Progenitor cell of endocrine pancreas (in vitro differentiated cells): ENCODE results near the gene GRM6. TPM values are rescaled to one million over a fixed set of nuclear protein-coding genes. Genes with fewer than 3 reads are reported as not detected.

ENCODE experiments used
- DNase-seq: peaks from one replicate; pipeline ENCODE4 v3.0.0; 2021; ENCODE audit warnings: low spot score; ENCODE audit not compliant: unreplicated experiment
- H3K27ac Mint-ChIP-seq: 2 replicates; pipeline ENCODE4 v1.8.0; 2021; ENCODE audit warnings: mild to moderate bottlenecking, moderate library complexity, mixed read lengths
- H3K27me3 Mint-ChIP-seq: 2 replicates; pipeline ENCODE4 v1.8.0; 2021; ENCODE audit warnings: mixed read lengths
- H3K36me3 Mint-ChIP-seq: 2 replicates; pipeline ENCODE4 v1.8.0; 2022; ENCODE audit warnings: mixed read lengths; ENCODE audit not compliant: insufficient read depth
- H3K4me1 Mint-ChIP-seq: 2 replicates; pipeline ENCODE4 v1.8.0; 2021; ENCODE audit warnings: low read depth, mixed read lengths
- H3K4me3 Mint-ChIP-seq: 2 replicates; pipeline ENCODE4 v1.8.0; 2021; ENCODE audit warnings: low read depth, mild to moderate bottlenecking, moderate library complexity, mixed read lengths
- H3K9me3 Mint-ChIP-seq: 2 replicates; pipeline ENCODE4 v1.8.0; 2021; ENCODE audit warnings: low read depth, mixed read lengths
- CTCF ChIP-seq: fragments of 200-600 bp; sonication (generic); IDR thresholded peaks from one replicate; pipeline ENCODE4 v1.5.0; 2021; ENCODE audit warnings: antibody characterized with exemption, mild to moderate bottlenecking; ENCODE audit not compliant: unreplicated experiment
- total RNA-seq: library from RNA; stranded (reverse); gene quantifications from 2 replicates; pipeline ENCODE4 v1.2.1, GENCODE V29; 2021

Gene GRM6
- total RNA-seq, 1 donor from 2014 or later, result not detected

GRCh38 chr5:178990491-178990890, 4.6 kb downstream of the GRM6 start:
- Mint-ChIP-seq H3K27me3 (peaks cover 31% of the 10 kb centered on the region), H3K9me3 (peaks cover 16% of the 10 kb centered on the region), H3K36me3 (no peaks in the 10 kb centered on the region), H3K4me3 (no peak overlapping the region), H3K4me1 (no peaks in the 10 kb centered on the region), H3K27ac (no peak overlapping the region)
- no peak for TF ChIP-seq CTCF
- DNase-seq, result no peak

- H3K9me3 Mint-ChIP-seq, result peaks cover 16% of the 10 kb centered on the region
- no peaks in the 10 kb centered on the region for H3K4me1 Mint-ChIP-seq
- H3K4me3 Mint-ChIP-seq, result no peak overlapping the region
- DNase-seq, result no peak
- H3K36me3 Mint-ChIP-seq, result no peaks in the 10 kb centered on the region
- TF ChIP-seq CTCF, result no peak
- H3K27me3 Mint-ChIP-seq, result peaks cover 27% of the 10 kb centered on the region
- H3K27ac Mint-ChIP-seq, result no peak overlapping the region
Observed at GRCh38 chr5:178989311-178989710, 5.8 kb downstream of the GRM6 start.

- no peak for DNase-seq
- H3K27ac Mint-ChIP-seq, result no peak overlapping the region
- H3K4me3 Mint-ChIP-seq, result no peak overlapping the region
- TF ChIP-seq CTCF, result no peak
- H3K27me3 Mint-ChIP-seq, result peaks cover 20% of the 10 kb centered on the region
- no peaks in the 10 kb centered on the region for H3K4me1 Mint-ChIP-seq
- peaks cover 16% of the 10 kb centered on the region for H3K9me3 Mint-ChIP-seq
- no peaks in the 10 kb centered on the region for H3K36me3 Mint-ChIP-seq
Observed at GRCh38 chr5:178988436-178989220, 6.5 kb downstream of the GRM6 start.

GRCh38 chr5:178986326-178986960, 8.7 kb downstream of the GRM6 start:
- Mint-ChIP-seq H3K36me3 (peaks cover 3% of the 10 kb centered on the region), H3K4me3 (no peak overlapping the region), H3K27ac (no peak overlapping the region), H3K9me3 (peaks cover 27% of the 10 kb centered on the region), H3K4me1 (no peaks in the 10 kb centered on the region), H3K27me3 (no peaks in the 10 kb centered on the region)
- no peak for TF ChIP-seq CTCF
- DNase-seq, result no peak

- Mint-ChIP-seq H3K27ac (no peak overlapping the region), H3K36me3 (peaks cover 4% of the 10 kb centered on the region), H3K9me3 (peaks cover 37% of the 10 kb centered on the region), H3K4me1 (no peaks in the 10 kb centered on the region), H3K27me3 (no peaks in the 10 kb centered on the region), H3K4me3 (no peak overlapping the region)
- no peak for TF ChIP-seq CTCF
- DNase-seq, result no peak
Observed at GRCh38 chr5:178984145-178985072, 10.7 kb downstream of the GRM6 start.
